ENCODE measurements around the gene SPEF2.

- no peak for TF ChIP-seq ZNF253 (CRISPR knock-in tag; IDR thresholded peaks at IDR 0.05; ENCODE audit: borderline replicate concordance)
- TF ChIP-seq SAFB2 (CRISPR knock-in tag; IDR thresholded peaks at IDR 0.05; ENCODE audit: borderline replicate concordance, low read depth), result no peak
- no peak for TF ChIP-seq NFIC (IDR thresholded peaks at IDR 0.05; ENCODE audit: low read length)
- TF ChIP-seq FOXO4 (CRISPR knock-in tag; conservative IDR thresholded peaks at IDR 0.05), result no peak
- TF ChIP-seq TCF7L2 (IDR thresholded peaks at IDR 0.05; ENCODE audit: low read depth, low read length), result no peak
Observed at GRCh38 chr5:35657877-35658276, 40.2 kb downstream of the SPEF2 start.
